Activated T-helper 17 cell treated with anti-CD3 and anti-CD28 coated beads, Interleukin-2, amount 50 U/mL, for 72 hours (primary cell): ENCODE measurements around the gene PLEKHA1. TPM values are rescaled to one million over a fixed set of nuclear protein-coding genes. Genes with fewer than 3 reads are reported as not detected.

Experiments
- ATAC-seq: fragments of 150-1000 bp; cut with Tn5 transposase; replicated peaks from 2 replicates; pipeline ENCODE4 v1.10.0; 2021; ENCODE audit warnings: mild to moderate bottlenecking, moderate library complexity
- H3K27ac Mint-ChIP-seq: one replicate; pipeline ENCODE4 v1.8.0; 2022; ENCODE audit warnings: mixed read lengths
- H3K27me3 Mint-ChIP-seq: one replicate; pipeline ENCODE4 v1.8.0; 2022; ENCODE audit warnings: mixed read lengths
- H3K36me3 Mint-ChIP-seq: one replicate; pipeline ENCODE4 v1.8.0; 2022; ENCODE audit warnings: low read depth, mild to moderate bottlenecking, mixed read lengths
- H3K4me1 Mint-ChIP-seq: one replicate; pipeline ENCODE4 v1.8.0; 2022; ENCODE audit warnings: mixed read lengths
- H3K4me3 Mint-ChIP-seq: one replicate; pipeline ENCODE4 v1.8.0; 2022; ENCODE audit warnings: mild to moderate bottlenecking, mixed read lengths
- H3K9me3 Mint-ChIP-seq: one replicate; pipeline ENCODE4 v1.8.0; 2022; ENCODE audit warnings: mixed read lengths
- total RNA-seq, 2 donors: library from RNA; stranded (reverse); gene quantifications; one replicate each; pipeline ENCODE4 v1.2.3, GENCODE V29; 2022

PLEKHA1 gene
- total RNA-seq, 2 donors from 2014 or later = 2.4 to 13.9 TPM

DNA sequence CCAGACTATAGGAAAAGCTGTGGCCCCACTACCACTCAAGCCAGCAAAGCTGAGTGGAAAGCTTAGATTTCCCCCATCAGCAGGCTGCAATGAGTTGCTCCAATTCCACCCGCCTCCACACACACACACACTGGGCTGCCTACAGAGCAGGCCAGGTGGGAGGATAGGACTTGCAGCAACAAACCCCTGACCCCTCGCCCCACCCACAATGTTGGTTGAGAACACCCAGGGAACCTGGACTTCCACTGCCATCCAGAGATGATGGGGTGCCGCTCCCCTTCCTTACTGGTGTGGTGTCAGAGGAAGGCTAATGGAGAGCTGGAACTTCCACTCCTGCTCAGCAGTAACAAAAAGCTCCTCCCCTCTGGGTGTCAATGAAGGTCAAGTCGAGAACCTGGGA is 16.8 kb upstream of the PLEKHA1 start:
- Mint-ChIP-seq H3K27ac (no peak overlapping the region), H3K4me1 (no peaks in the 10 kb centered on the region)

DNA sequence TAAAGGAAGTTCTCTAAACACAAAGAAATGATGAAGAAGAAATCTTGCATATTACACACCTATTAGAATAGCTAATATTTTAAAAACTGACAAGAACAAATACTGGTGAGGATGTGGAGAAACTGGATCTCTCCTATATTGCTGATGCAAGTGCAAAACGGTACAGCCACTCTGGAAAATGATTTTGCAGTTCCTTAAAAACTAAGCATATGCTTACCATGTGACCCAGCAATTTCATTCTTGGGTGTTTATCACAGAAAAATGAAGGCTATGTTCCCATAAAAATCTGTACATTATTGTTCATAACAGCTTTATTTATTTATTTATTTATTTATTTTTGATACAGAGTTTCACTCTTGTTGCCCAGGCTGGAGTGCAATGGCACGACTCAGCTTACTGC is 14.9 kb upstream of the PLEKHA1 start:
- Mint-ChIP-seq H3K4me1 (no peaks in the 10 kb centered on the region), H3K9me3 (no peaks in the 10 kb centered on the region), H3K27ac (no peak overlapping the region), H3K36me3 (no peaks in the 10 kb centered on the region), H3K4me3 (no peak overlapping the region), H3K27me3 (no peaks in the 10 kb centered on the region)
- no peak for ATAC-seq

More for the DNA sequence above, 16.8 kb upstream of the PLEKHA1 start:
- Mint-ChIP-seq H3K36me3 (no peaks in the 10 kb centered on the region), H3K4me3 (no peak overlapping the region), H3K9me3 (no peaks in the 10 kb centered on the region), H3K27me3 (peaks cover 7% of the 10 kb centered on the region)
- no peak for ATAC-seq

DNA sequence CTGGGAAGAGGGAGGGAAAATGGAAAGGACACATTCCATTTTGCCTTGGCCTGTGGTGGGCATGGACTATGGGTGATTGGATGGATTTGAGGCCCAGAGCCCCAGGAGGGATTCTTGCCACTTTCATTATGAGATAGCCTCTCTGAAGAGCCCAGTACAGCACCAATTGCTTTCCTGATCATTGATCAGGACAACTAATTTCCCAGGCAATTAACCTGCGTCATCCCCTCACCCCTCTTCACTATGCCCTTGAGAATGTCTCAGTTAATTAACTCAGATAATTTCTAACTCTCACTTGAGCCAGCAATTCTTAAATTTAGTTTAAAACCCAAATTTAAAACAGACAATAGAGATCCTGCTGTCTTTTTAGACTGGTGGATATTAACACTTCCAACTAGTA is 13.5 kb upstream of the PLEKHA1 start:
- Mint-ChIP-seq H3K9me3 (no peaks in the 10 kb centered on the region), H3K27me3 (peaks cover 7% of the 10 kb centered on the region), H3K36me3 (no peaks in the 10 kb centered on the region), H3K27ac (no peak overlapping the region), H3K4me1 (peaks cover 4% of the 10 kb centered on the region), H3K4me3 (no peak overlapping the region)
- no peak for ATAC-seq

DNA sequence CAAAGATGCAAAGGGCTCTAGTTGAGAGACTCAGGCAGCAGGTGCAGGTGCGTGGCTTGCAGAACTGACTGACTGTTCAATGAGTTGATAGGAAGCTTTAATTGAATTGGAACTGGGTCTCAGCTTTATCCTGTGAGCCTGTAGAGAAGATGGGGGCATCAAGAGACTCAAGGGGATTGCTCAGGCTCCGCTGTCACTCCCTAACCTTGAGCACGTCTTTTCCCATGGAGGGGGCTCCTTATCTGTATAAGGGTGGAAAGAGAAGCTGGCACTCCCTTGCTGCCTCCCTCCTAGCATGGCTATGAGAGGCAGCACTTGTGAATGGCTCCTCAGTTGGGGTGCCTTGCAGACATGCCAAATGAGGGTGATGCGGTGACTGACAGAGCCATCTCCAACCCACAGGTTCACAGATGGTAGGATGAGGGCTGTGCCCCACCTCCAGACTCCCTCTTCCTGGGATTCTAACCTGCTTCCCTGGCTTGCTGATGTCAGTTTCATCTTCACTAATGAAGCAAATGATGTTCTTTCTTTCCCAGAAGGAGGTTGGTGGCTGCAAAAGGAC is 12.4 kb upstream of the PLEKHA1 start:
- no peak overlapping the region for H3K27ac Mint-ChIP-seq
- H3K36me3 Mint-ChIP-seq = no peaks in the 10 kb centered on the region
- no peak overlapping the region for H3K4me3 Mint-ChIP-seq
- peaks cover 4% of the 10 kb centered on the region for H3K4me1 Mint-ChIP-seq
- H3K9me3 Mint-ChIP-seq = no peaks in the 10 kb centered on the region
- peaks cover 8% of the 10 kb centered on the region for H3K27me3 Mint-ChIP-seq
- ATAC-seq = no peak

DNA sequence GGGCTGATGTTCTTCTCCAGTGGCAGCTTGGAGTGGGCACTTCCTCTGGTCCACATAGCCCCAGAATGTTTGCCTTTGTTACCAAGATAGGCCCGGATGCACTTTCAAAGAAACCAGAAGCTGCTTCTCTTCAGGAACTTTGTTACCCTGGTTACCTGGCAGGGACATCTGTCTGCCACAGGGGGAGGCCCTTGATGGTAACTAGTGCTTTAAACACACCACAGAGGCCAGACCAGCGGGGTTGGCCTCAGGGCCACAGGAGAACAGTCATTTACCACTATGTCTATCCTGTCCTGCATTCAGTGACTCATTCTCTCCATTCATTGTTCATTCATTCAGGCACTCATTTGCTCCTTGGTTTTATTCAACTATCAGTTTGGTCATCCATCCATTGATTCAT is 11.9 kb upstream of the PLEKHA1 start:
- Mint-ChIP-seq H3K36me3 (no peaks in the 10 kb centered on the region), H3K9me3 (no peaks in the 10 kb centered on the region), H3K27ac (peak overlapping the region; percentile 2), H3K27me3 (peaks cover 11% of the 10 kb centered on the region), H3K4me1 (peaks cover 4% of the 10 kb centered on the region), H3K4me3 (no peak overlapping the region)
- ATAC-seq = peak; percentile 92

DNA sequence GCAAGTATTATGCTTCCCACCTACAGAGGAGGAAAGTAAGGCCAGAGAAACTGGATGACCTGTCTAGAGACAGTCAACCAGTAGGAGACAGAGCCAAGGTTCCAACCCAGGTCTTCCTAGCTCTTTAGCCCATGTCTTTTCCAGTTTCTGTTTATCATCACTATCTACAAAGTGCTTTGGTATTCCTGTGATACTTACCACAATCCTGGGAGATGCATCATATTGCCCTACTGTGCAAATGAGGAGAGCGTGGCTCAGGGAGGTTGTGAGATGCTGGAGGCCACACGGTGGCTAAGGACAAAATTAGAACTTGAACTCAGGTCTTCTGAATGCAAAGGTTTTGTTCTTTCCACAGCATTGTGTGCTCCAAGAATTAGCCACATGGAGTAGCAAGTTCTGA is 11.2 kb upstream of the PLEKHA1 start:
- Mint-ChIP-seq H3K27me3 (peaks cover 16% of the 10 kb centered on the region), H3K27ac (no peak overlapping the region), H3K36me3 (no peaks in the 10 kb centered on the region)

DNA sequence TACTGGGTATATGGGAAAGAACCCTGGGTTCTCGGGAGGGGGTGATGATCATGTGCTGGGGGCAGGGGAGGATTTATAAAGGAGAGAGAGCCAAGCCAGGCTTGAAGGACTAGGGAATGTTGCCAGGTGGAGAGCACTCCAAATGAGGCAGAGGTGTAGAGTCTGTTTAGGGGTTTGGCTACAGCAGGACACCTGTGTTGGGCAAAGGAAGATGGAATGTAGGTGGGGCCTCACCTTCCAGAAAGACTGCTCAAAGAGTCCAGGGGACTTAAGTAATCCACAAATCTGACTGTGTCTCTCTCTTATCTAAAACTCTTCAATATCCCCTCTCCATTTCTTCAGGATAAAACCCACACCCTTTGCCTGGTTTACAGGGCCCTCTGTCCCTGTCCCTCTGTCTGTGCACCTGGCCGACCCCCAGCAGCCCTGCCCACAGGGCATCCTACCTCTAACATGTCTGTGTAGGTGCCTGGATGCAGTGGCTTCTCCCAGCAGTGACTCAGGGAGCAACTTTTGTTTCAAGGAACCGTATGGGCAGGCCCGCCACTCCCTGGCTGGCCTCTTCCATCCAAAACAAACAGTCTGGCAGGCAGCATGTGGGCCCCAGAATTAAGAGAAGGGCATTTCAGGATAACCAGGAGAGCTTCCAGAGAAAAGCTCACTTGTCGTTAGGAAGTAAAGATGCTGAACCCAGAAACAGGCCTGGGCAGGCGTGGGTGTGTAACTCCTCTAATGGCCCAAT is 10.6 kb upstream of the PLEKHA1 start:
- no peaks in the 10 kb centered on the region for H3K9me3 Mint-ChIP-seq
- no peak overlapping the region for H3K4me3 Mint-ChIP-seq
- no peak overlapping the region for H3K27ac Mint-ChIP-seq
- ATAC-seq = no peak
- H3K27me3 Mint-ChIP-seq = peaks cover 21% of the 10 kb centered on the region
- no peaks in the 10 kb centered on the region for H3K36me3 Mint-ChIP-seq
- peaks cover 4% of the 10 kb centered on the region for H3K4me1 Mint-ChIP-seq

More for the DNA sequence above, 11.2 kb upstream of the PLEKHA1 start:
- no peaks in the 10 kb centered on the region for H3K9me3 Mint-ChIP-seq
- H3K4me3 Mint-ChIP-seq = no peak overlapping the region
- ATAC-seq = no peak
- peaks cover 4% of the 10 kb centered on the region for H3K4me1 Mint-ChIP-seq

DNA sequence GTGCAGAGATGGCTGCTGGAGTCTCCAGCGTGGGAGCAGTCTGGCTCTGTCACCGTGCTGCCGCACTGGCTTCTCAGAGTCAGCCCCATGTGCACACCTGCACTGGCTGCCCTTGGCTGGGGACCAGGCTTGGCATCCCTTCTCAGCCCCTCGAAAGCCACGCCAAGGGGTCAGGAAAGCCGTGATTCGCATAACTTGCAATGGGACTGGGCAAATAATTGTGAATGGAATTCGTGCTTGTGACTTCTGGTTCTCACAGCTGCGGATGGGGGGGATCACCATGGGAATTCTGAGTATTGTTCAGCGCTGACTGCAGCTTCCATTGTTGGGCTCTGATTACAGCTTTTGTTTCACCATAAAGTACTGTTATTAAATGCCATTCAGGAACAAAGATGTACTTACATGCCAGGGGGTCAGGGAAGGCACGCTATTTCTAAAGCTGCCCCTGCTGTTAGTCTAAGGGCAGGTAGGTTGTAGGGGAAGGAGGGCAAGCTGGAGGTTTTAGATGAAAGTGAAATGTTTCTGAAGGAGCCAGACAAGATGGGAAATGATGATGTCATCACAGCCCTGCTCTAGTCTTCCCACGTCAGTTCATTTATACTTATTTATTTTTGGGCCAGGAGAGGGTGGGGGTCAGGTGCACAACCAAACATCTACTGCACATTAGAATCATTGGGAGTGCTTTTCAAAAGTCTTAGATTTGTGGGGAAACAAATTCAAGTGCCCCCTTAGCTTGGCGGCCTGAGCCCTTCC is 5.8 kb upstream of the PLEKHA1 start:
- Mint-ChIP-seq H3K9me3 (no peaks in the 10 kb centered on the region), H3K27ac (no peak overlapping the region), H3K27me3 (peaks cover 36% of the 10 kb centered on the region), H3K36me3 (no peaks in the 10 kb centered on the region), H3K4me3 (no peak overlapping the region), H3K4me1 (peaks cover 5% of the 10 kb centered on the region)
- ATAC-seq = no peak

DNA sequence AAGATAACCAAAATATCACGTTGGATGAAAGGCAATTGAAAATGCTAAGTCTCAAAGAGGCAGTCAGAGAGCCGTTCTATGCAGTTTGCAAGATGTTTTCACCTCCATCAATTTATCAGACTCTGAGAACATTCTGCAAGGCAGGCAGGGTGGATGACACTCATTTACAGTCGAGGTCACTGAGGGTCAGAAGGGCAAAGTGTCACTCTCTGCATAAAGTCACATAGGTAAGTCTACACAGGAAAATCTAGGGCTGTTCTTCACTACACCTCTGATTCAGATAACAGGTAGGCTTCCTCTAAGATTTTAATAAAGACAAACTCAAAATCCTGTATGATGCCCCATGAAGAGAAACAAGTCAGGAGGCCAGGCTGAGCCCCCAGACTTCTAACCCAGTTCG is 1.4 kb upstream of the PLEKHA1 start:
- H3K4me3 Mint-ChIP-seq = peak overlapping the region; percentile 94
- peaks cover 4% of the 10 kb centered on the region for H3K4me1 Mint-ChIP-seq
- H3K27me3 Mint-ChIP-seq = peaks cover 22% of the 10 kb centered on the region
- H3K9me3 Mint-ChIP-seq = no peaks in the 10 kb centered on the region
- ATAC-seq = no peak
- H3K36me3 Mint-ChIP-seq = peaks cover 8% of the 10 kb centered on the region
- no peak overlapping the region for H3K27ac Mint-ChIP-seq

DNA sequence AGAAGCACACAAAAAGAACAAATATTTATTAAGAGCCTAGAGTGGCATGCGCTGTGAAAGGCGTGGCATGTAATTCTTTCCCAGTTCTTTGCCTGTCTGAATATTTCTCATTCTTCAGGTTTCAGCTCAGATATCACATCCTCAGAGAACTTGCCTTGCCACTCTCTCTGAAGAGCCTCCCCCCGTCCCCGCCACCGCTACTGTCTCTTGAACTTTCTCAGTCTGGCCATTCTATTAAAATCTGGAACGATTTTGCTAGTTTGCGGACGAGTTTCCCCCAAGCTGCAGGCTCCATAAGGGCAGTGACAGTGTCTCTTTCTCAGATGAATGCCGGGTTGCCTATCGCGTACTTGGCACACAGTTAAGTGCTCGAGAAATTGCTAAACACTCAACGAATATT is 787 bp upstream of the PLEKHA1 start:
- H3K36me3 Mint-ChIP-seq = peaks cover 8% of the 10 kb centered on the region
- no peaks in the 10 kb centered on the region for H3K9me3 Mint-ChIP-seq
- H3K27ac Mint-ChIP-seq = peak overlapping the region; percentile 84
- ATAC-seq = no peak
- H3K4me3 Mint-ChIP-seq = peak overlapping the region; percentile 94
- H3K27me3 Mint-ChIP-seq = peaks cover 17% of the 10 kb centered on the region
- H3K4me1 Mint-ChIP-seq = peaks cover 4% of the 10 kb centered on the region

DNA sequence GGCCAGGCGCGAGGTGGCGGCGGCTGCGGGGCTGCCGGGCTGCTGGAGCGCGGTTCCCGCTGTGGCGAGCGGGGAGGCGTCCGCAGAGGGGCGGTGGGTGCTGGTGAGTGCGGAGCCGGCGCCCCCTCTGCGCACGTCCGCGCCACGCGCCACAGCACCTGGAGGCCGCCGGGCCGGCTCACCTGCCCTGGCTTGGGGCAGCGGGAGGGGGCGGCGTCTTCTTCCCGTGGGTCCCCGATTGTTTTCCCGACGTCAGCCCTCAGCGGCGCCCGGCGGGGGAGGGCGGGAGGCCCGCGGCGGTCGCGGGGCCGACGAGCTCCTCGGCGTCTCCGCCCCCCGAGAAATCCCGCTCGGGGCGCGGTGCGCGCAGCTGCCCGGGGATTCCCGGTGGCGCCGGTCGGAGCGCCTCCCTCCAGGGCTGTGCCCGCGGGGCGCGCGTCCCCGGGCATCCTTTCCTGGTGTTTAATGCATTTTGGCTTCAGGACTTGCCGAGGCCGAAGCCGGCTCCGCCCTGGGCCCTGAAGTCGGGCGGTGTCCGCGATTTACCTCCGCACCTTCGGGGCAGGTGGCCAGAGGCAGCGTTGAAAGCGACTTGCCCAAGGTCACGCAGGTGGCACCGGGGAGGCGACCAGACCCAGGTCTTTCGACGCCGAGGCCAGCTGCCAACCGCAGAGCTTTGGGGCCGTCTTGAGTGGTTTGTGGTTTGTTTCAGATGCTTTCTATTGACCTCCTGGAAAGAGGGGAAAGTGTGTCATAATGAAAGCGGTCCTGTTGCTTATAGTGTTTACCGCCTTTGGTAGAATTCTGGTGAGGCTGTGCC is 561 bp downstream of the PLEKHA1 start:
- peak; percentile 63 for ATAC-seq
- peaks cover 10% of the 10 kb centered on the region for H3K36me3 Mint-ChIP-seq
- peak overlapping the region; percentile 93 for H3K27ac Mint-ChIP-seq
- peaks cover 11% of the 10 kb centered on the region for H3K27me3 Mint-ChIP-seq
- H3K9me3 Mint-ChIP-seq = no peaks in the 10 kb centered on the region
- H3K4me1 Mint-ChIP-seq = peaks cover 5% of the 10 kb centered on the region
- peak overlapping the region; percentile 85 for H3K4me3 Mint-ChIP-seq

DNA sequence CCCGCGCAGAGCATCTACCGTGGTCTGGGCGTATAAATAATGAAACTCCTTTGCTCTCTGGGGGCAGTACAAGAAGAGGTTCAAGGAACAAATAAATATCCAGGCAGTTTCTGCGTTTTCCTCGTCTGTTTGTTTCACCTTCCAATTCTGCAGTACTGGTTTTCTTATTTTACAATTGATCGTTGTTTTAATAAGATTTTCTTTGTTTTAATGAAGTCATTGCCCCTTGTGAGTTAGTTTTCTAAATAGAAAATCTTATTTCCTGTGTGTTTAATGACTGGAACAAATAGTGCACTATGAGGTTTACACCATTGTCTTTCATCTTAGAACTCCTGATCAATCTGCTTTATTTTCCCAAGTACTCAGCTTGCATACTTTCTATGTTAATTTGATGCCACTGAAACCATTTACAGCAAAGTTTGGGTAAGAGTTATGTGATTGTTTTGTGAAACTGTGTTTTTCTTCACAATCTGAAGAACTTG is 1.2 kb downstream of the PLEKHA1 start:
- Mint-ChIP-seq H3K27ac (peak overlapping the region; percentile 93), H3K27me3 (peaks cover 7% of the 10 kb centered on the region)
- no peak for ATAC-seq

DNA sequence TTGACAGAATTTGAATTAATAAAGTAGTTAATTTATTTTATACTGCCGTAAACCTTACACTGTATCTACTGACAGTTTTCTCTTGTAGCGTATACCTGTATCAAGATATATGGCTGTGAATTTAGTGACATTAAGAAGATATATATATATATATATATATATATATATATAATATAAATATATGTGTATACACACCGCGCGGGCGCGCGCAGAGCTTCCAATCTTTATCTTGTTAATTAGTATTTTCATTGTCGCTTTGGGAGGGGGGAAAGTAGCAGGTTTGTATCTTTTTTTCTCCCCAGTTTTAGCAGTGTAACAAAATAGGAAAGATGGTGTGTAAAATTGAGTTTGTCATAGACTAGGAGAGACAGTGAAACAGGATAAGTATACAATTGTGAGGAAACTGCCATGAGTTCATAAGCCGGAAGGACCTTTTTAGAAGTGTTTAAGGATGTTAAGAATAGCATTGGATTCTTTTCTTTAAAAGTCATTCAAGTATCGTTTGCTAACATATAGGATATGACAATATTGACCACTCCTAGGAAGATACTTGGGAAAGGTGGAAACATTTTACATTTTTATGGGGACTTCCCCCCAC is 2.0 kb downstream of the PLEKHA1 start:
- Mint-ChIP-seq H3K4me3 (peak overlapping the region; percentile 14), H3K36me3 (peaks cover 16% of the 10 kb centered on the region), H3K4me1 (peaks cover 13% of the 10 kb centered on the region), H3K27me3 (peaks cover under 1% of the 10 kb centered on the region), H3K27ac (no peak overlapping the region), H3K9me3 (no peaks in the 10 kb centered on the region)
- ATAC-seq = no peak

More for the DNA sequence above, 1.2 kb downstream of the PLEKHA1 start:
- Mint-ChIP-seq H3K9me3 (no peaks in the 10 kb centered on the region), H3K36me3 (peaks cover 16% of the 10 kb centered on the region), H3K4me3 (peak overlapping the region; percentile 85), H3K4me1 (peaks cover 9% of the 10 kb centered on the region)

DNA sequence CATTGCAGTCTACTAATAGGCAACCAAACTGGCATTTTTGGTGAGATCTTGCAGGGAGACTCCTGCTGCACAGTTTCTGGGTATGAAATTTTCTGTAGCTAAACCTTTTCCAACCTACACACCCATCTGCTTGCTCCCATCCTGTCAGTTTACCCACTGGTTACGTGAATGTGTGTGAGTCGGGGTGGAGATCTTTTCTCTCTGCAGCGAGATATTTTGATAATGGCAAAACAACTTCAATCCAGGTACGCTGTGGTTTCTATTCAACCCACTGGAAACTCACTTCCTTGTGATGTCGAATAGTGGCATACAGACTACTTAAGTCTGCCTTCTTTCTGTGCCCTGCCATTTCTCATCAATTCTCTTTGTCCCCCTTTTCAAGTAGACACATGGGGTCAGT is 4.5 kb downstream of the PLEKHA1 start:
- Mint-ChIP-seq H3K4me3 (no peak overlapping the region), H3K36me3 (peaks cover 16% of the 10 kb centered on the region), H3K27ac (no peak overlapping the region), H3K4me1 (peaks cover 16% of the 10 kb centered on the region), H3K27me3 (no peaks in the 10 kb centered on the region), H3K9me3 (no peaks in the 10 kb centered on the region)
- no peak for ATAC-seq
